Measurements from ENCODE around the gene PEX7.
"Not testable (repeated sequence)": the region's sequence is repeated elsewhere in the genome, so short reads cannot be mapped to it uniquely, and the experiment has no call there.

PEX7 gene

GRCh38 chr6:136784271-136784664 lies 38.1 kb upstream of the PEX7 start:
- Histone ChIP-seq H3K9me3 (ENCODE audit: low read length) (no peaks in the 10 kb centered on the region), H3K4me1 (ENCODE audit: insufficient read depth, low read length) (no peaks in the 10 kb centered on the region), H3K27me3 (ENCODE audit: insufficient read depth, low read length) (peaks cover 24% of the 10 kb centered on the region), H3K36me3 (ENCODE audit: insufficient read depth, low read length) (no peaks in the 10 kb centered on the region), H2AFZ (ENCODE audit: low read depth, low read length) (no peak overlapping the region), H3K4me3 (ENCODE audit: low read length) (no peak overlapping the region)

GRCh38 chr6:136784910-136785746 lies 37.3 kb upstream of the PEX7 start:
- Histone ChIP-seq H3K9me3 (ENCODE audit: low read length) (no peaks in the 10 kb centered on the region), H3K4me3 (ENCODE audit: low read length) (no peak overlapping the region), H3K4me1 (ENCODE audit: insufficient read depth, low read length) (no peaks in the 10 kb centered on the region)

GRCh38 chr6:136786658-136787057 lies 35.7 kb upstream of the PEX7 start:
- H2AFZ ChIP-seq (ENCODE audit: low read depth, low read length): no peak overlapping the region
- H3K9me3 ChIP-seq (ENCODE audit: low read length): no peaks in the 10 kb centered on the region
- H3K36me3 ChIP-seq (ENCODE audit: insufficient read depth, low read length): no peaks in the 10 kb centered on the region
- peaks cover 42% of the 10 kb centered on the region for H3K27me3 ChIP-seq (ENCODE audit: insufficient read depth, low read length)
- H3K4me1 ChIP-seq (ENCODE audit: insufficient read depth, low read length): no peaks in the 10 kb centered on the region
- H3K4me3 ChIP-seq (ENCODE audit: low read length): no peak overlapping the region

More at GRCh38 chr6:136784910-136785746, 37.3 kb upstream of the PEX7 start:
- Histone ChIP-seq H2AFZ (ENCODE audit: low read depth, low read length) (no peak overlapping the region), H3K27me3 (ENCODE audit: insufficient read depth, low read length) (peaks cover 30% of the 10 kb centered on the region), H3K36me3 (ENCODE audit: insufficient read depth, low read length) (no peaks in the 10 kb centered on the region)

GRCh38 chr6:136787726-136788068 lies 34.7 kb upstream of the PEX7 start:
- H3K27me3 ChIP-seq (ENCODE audit: insufficient read depth, low read length): peaks cover 47% of the 10 kb centered on the region
- H3K4me1 ChIP-seq (ENCODE audit: insufficient read depth, low read length): peaks cover 4% of the 10 kb centered on the region
- H3K4me3 ChIP-seq (ENCODE audit: low read length): no peak overlapping the region
- no peaks in the 10 kb centered on the region for H3K9me3 ChIP-seq (ENCODE audit: low read length)
- H3K36me3 ChIP-seq (ENCODE audit: insufficient read depth, low read length): no peaks in the 10 kb centered on the region
- H2AFZ ChIP-seq (ENCODE audit: low read depth, low read length): no peak overlapping the region

GRCh38 chr6:136788069-136788902 lies 34.1 kb upstream of the PEX7 start:
- Histone ChIP-seq H3K9me3 (ENCODE audit: low read length) (no peaks in the 10 kb centered on the region), H3K4me3 (ENCODE audit: low read length) (no peak overlapping the region), H2AFZ (ENCODE audit: low read depth, low read length) (no peak overlapping the region), H3K27me3 (ENCODE audit: insufficient read depth, low read length) (peaks cover 50% of the 10 kb centered on the region), H3K4me1 (ENCODE audit: insufficient read depth, low read length) (peaks cover 6% of the 10 kb centered on the region), H3K36me3 (ENCODE audit: insufficient read depth, low read length) (no peaks in the 10 kb centered on the region)

GRCh38 chr6:136789440-136789839 lies 33.0 kb upstream of the PEX7 start:
- not testable (repeated sequence) for H3K4me1 ChIP-seq (ENCODE audit: insufficient read depth, low read length); H3K9me3 ChIP-seq (ENCODE audit: low read length); H3K36me3 ChIP-seq (ENCODE audit: insufficient read depth, low read length); H3K4me3 ChIP-seq (ENCODE audit: low read length); H2AFZ ChIP-seq (ENCODE audit: low read depth, low read length)
- peaks cover 51% of the 10 kb centered on the region for H3K27me3 ChIP-seq (ENCODE audit: insufficient read depth, low read length)

GRCh38 chr6:136790411-136791295 lies 31.7 kb upstream of the PEX7 start:
- Histone ChIP-seq H3K4me3 (ENCODE audit: low read length) (no peak overlapping the region), H3K9me3 (ENCODE audit: low read length) (no peaks in the 10 kb centered on the region), H2AFZ (ENCODE audit: low read depth, low read length) (no peak overlapping the region), H3K27me3 (ENCODE audit: insufficient read depth, low read length) (peaks cover 53% of the 10 kb centered on the region), H3K4me1 (ENCODE audit: insufficient read depth, low read length) (peaks cover 6% of the 10 kb centered on the region), H3K36me3 (ENCODE audit: insufficient read depth, low read length) (no peaks in the 10 kb centered on the region)

- Histone ChIP-seq H3K9me3 (ENCODE audit: low read length) (no peaks in the 10 kb centered on the region), H3K4me3 (ENCODE audit: low read length) (peak overlapping the region; percentile 46), H3K4me1 (ENCODE audit: insufficient read depth, low read length) (peaks cover 6% of the 10 kb centered on the region), H3K27me3 (ENCODE audit: insufficient read depth, low read length) (peaks cover 60% of the 10 kb centered on the region), H3K36me3 (ENCODE audit: insufficient read depth, low read length) (no peaks in the 10 kb centered on the region), H2AFZ (ENCODE audit: low read depth, low read length) (peak overlapping the region; percentile 81)
Observed at GRCh38 chr6:136791296-136792094, 30.9 kb upstream of the PEX7 start.

- peaks cover 65% of the 10 kb centered on the region for H3K27me3 ChIP-seq (ENCODE audit: insufficient read depth, low read length)
- H3K4me3 ChIP-seq (ENCODE audit: low read length): peak overlapping the region; percentile 46
- no peaks in the 10 kb centered on the region for H3K9me3 ChIP-seq (ENCODE audit: low read length)
- H3K36me3 ChIP-seq (ENCODE audit: insufficient read depth, low read length): no peaks in the 10 kb centered on the region
- H2AFZ ChIP-seq (ENCODE audit: low read depth, low read length): peak overlapping the region; percentile 81
- H3K4me1 ChIP-seq (ENCODE audit: insufficient read depth, low read length): peaks cover 6% of the 10 kb centered on the region
Observed at GRCh38 chr6:136792095-136792409, 30.3 kb upstream of the PEX7 start.

- Histone ChIP-seq H2AFZ (ENCODE audit: low read depth, low read length) (peak within 1 kb of the TSS; percentile 81), H3K27me3 (ENCODE audit: insufficient read depth, low read length) (peaks cover 64% of the 10 kb centered on the region), H3K4me3 (ENCODE audit: low read length) (peak within 1 kb of the TSS; percentile 46), H3K9me3 (ENCODE audit: low read length) (no peaks in the 10 kb centered on the region), H3K4me1 (ENCODE audit: insufficient read depth, low read length) (peaks cover 6% of the 10 kb centered on the region), H3K36me3 (ENCODE audit: insufficient read depth, low read length) (no peaks in the 10 kb centered on the region)
Observed at GRCh38 chr6:136792410-136793262, 29.8 kb upstream of the PEX7 start, which contains the start of gene MAP3K5. Gene MAP3K5 (minus strand): TSS chr6:136792477. CDS start chr6:136792157, 320 bp downstream.

GRCh38 chr6:136793363-136793762 lies 29.0 kb upstream of the PEX7 start:
- Histone ChIP-seq H3K36me3 (ENCODE audit: insufficient read depth, low read length) (no peaks in the 10 kb centered on the region), H3K4me1 (ENCODE audit: insufficient read depth, low read length) (peaks cover 6% of the 10 kb centered on the region), H3K9me3 (ENCODE audit: low read length) (no peaks in the 10 kb centered on the region), H3K27me3 (ENCODE audit: insufficient read depth, low read length) (peaks cover 57% of the 10 kb centered on the region), H2AFZ (ENCODE audit: low read depth, low read length) (no peak overlapping the region), H3K4me3 (ENCODE audit: low read length) (no peak overlapping the region)

Measured in neuron (in vitro differentiated cells).